Mesendoderm (in vitro differentiated cells): ENCODE results near the gene CD44.

Experiments used
- DNase-seq: peaks from one replicate; pipeline ENCODE4 v3.0.0; 2013
- H2AK5ac ChIP-seq: 2 replicates; pipeline ENCODE4 v1.6.1; 2013; ENCODE audit warnings: low read length, inconsistent platforms
- H2BK120ac ChIP-seq: 2 replicates; pipeline ENCODE4 v1.6.1; 2013; ENCODE audit warnings: low read depth, mild to moderate bottlenecking, low read length, moderate library complexity, mixed read lengths
- H2BK15ac ChIP-seq: replicated peaks from 2 replicates; pipeline ENCODE4 v1.6.1; 2013; ENCODE audit warnings: low read depth, mild to moderate bottlenecking, moderate library complexity
- H2BK5ac ChIP-seq: 2 replicates; pipeline ENCODE4 v1.6.1; 2013; ENCODE audit warnings: low read length, inconsistent platforms
- H3K18ac ChIP-seq: 2 replicates; pipeline ENCODE4 v1.6.1; 2013; ENCODE audit warnings: mild to moderate bottlenecking, low read length, mixed read lengths
- H3K23ac ChIP-seq: one replicate; pipeline ENCODE4 v1.6.1; 2013; ENCODE audit warnings: low read length
- H3K27ac ChIP-seq: 2 replicates; pipeline ENCODE4 v1.5.1; 2013; ENCODE audit warnings: low read depth, mild to moderate bottlenecking, inconsistent platforms, low read length, moderate library complexity
- H3K27me3 ChIP-seq: 2 replicates; pipeline ENCODE4 v1.6.1; 2013; ENCODE audit warnings: low read length, control low read depth, mild to moderate bottlenecking, inconsistent platforms; ENCODE audit not compliant: insufficient read depth, poor library complexity
- H3K36me3 ChIP-seq: 2 replicates; pipeline ENCODE4 v1.6.1; 2013; ENCODE audit warnings: low read length, inconsistent platforms; ENCODE audit not compliant: control insufficient read depth, insufficient read depth
- H3K4ac ChIP-seq: one replicate; pipeline ENCODE4 v1.6.1; 2013; ENCODE audit warnings: low read depth, mild to moderate bottlenecking, low read length, moderate library complexity
- H3K4me1 ChIP-seq: 2 replicates; pipeline ENCODE4 v1.6.1; 2013; ENCODE audit warnings: low read depth, low read length, inconsistent platforms; ENCODE audit not compliant: control insufficient read depth
- H3K4me2 ChIP-seq: 2 replicates; pipeline ENCODE4 v1.6.1; 2013; ENCODE audit warnings: low read length
- H3K4me3 ChIP-seq: 2 replicates; pipeline ENCODE4 v1.5.1; 2013; ENCODE audit warnings: mild to moderate bottlenecking, low read length
- H3K56ac ChIP-seq: one replicate; pipeline ENCODE4 v1.6.1; 2013; ENCODE audit warnings: low read length
- H3K79me1 ChIP-seq: 2 replicates; pipeline ENCODE4 v1.6.1; 2013; ENCODE audit warnings: low read length, inconsistent platforms
- H3K79me2 ChIP-seq: 2 replicates; pipeline ENCODE4 v1.6.1; 2013; ENCODE audit warnings: mild to moderate bottlenecking, low read length; ENCODE audit not compliant: control insufficient read depth, insufficient read depth
- H3K9ac ChIP-seq: 2 replicates; pipeline ENCODE4 v1.6.1; 2013; ENCODE audit warnings: low read length, inconsistent platforms
- H4K5ac ChIP-seq: one replicate; pipeline ENCODE4 v1.6.1; 2013; ENCODE audit warnings: low read length
- H4K8ac ChIP-seq: one replicate; pipeline ENCODE4 v1.6.1; 2013; ENCODE audit warnings: low read depth, mild to moderate bottlenecking, control low read depth, low read length, moderate library complexity
- WGBS: extraction: QIAGEN DNeasy Blood & Tissue Kit; methylation state at CpG from one replicate; pipeline ENCODE4 v1.1.7; 2013; ENCODE audit warnings: low lambda C conversion rate, missing lambda C conversion rate; ENCODE audit not compliant: insufficient coverage; ENCODE audit errors: extremely low coverage; 5-methylcytosine and 5-hydroxymethylcytosine counted together

Gene CD44

GRCh38 chr11:35173011-35173511 lies 34.1 kb downstream of the CD44 start:
- no peak overlapping the region for H3K4ac ChIP-seq
- no peak overlapping the region for H2BK120ac ChIP-seq
- H3K36me3 ChIP-seq: no peaks in the 10 kb centered on the region
- H3K18ac ChIP-seq: no peak overlapping the region
- no peak overlapping the region for H2BK5ac ChIP-seq
- no CpG with 5 or more reads among the region's 2 CpGs for WGBS
- H4K5ac ChIP-seq: no peak overlapping the region
- no peak overlapping the region for H3K9ac ChIP-seq
- no peak overlapping the region for H3K27ac ChIP-seq
- peaks cover 8% of the 10 kb centered on the region for H3K4me1 ChIP-seq
- H3K4me3 ChIP-seq: no peak overlapping the region
- no peaks in the 10 kb centered on the region for H3K79me2 ChIP-seq
- no peak for DNase-seq
- H3K4me2 ChIP-seq: no peak overlapping the region
- no peaks in the 10 kb centered on the region for H3K27me3 ChIP-seq
- no peak overlapping the region for H3K23ac ChIP-seq
- no peaks in the 10 kb centered on the region for H3K79me1 ChIP-seq
- H4K8ac ChIP-seq: no peak overlapping the region
- H2AK5ac ChIP-seq: no peak overlapping the region
- no peak overlapping the region for H3K56ac ChIP-seq
- no peak overlapping the region for H2BK15ac ChIP-seq

GRCh38 chr11:35173616-35174566 lies 34.9 kb downstream of the CD44 start:
- Histone ChIP-seq H3K4me3 (no peak overlapping the region), H3K27ac (no peak overlapping the region), H2AK5ac (no peak overlapping the region), H3K23ac (no peak overlapping the region), H3K18ac (no peak overlapping the region), H3K4ac (peak overlapping the region; percentile 48), H3K4me1 (peaks cover 8% of the 10 kb centered on the region), H2BK120ac (no peak overlapping the region), H3K27me3 (no peaks in the 10 kb centered on the region), H3K4me2 (no peak overlapping the region), H3K36me3 (no peaks in the 10 kb centered on the region), H4K8ac (no peak overlapping the region), H3K56ac (no peak overlapping the region), H4K5ac (no peak overlapping the region), H3K79me2 (no peaks in the 10 kb centered on the region), H2BK5ac (no peak overlapping the region), H2BK15ac (no peak overlapping the region), H3K9ac (no peak overlapping the region), H3K79me1 (no peaks in the 10 kb centered on the region)
- no peak for DNase-seq
- no CpG with 5 or more reads among the region's 3 CpGs for WGBS

GRCh38 chr11:35174666-35175065 lies 35.7 kb downstream of the CD44 start:
- H3K79me1 ChIP-seq: no peaks in the 10 kb centered on the region
- H3K56ac ChIP-seq: no peak overlapping the region
- H3K4me2 ChIP-seq: no peak overlapping the region
- H3K4ac ChIP-seq: no peak overlapping the region
- H4K8ac ChIP-seq: no peak overlapping the region
- H4K5ac ChIP-seq: no peak overlapping the region
- H2BK120ac ChIP-seq: no peak overlapping the region
- H3K79me2 ChIP-seq: no peaks in the 10 kb centered on the region
- WGBS: no CpG with 5 or more reads among the region's 3 CpGs
- no peak overlapping the region for H3K27ac ChIP-seq
- H3K18ac ChIP-seq: no peak overlapping the region
- H2BK15ac ChIP-seq: no peak overlapping the region
- peaks cover 8% of the 10 kb centered on the region for H3K4me1 ChIP-seq
- H3K36me3 ChIP-seq: no peaks in the 10 kb centered on the region
- no peaks in the 10 kb centered on the region for H3K27me3 ChIP-seq
- no peak overlapping the region for H3K4me3 ChIP-seq
- H3K9ac ChIP-seq: no peak overlapping the region
- H2BK5ac ChIP-seq: no peak overlapping the region
- no peak overlapping the region for H3K23ac ChIP-seq
- no peak overlapping the region for H2AK5ac ChIP-seq
- no peak for DNase-seq

GRCh38 chr11:35177370-35177769 lies 38.4 kb downstream of the CD44 start:
- Histone ChIP-seq H3K56ac (no peak overlapping the region), H2BK15ac (no peak overlapping the region), H3K9ac (no peak overlapping the region), H2BK5ac (no peak overlapping the region), H4K5ac (no peak overlapping the region), H2AK5ac (no peak overlapping the region), H3K4ac (no peak overlapping the region), H3K79me1 (no peaks in the 10 kb centered on the region), H3K18ac (no peak overlapping the region), H3K4me3 (no peak overlapping the region), H3K79me2 (no peaks in the 10 kb centered on the region), H2BK120ac (no peak overlapping the region), H3K27ac (no peak overlapping the region), H4K8ac (no peak overlapping the region), H3K4me2 (no peak overlapping the region), H3K27me3 (no peaks in the 10 kb centered on the region), H3K4me1 (peaks cover 8% of the 10 kb centered on the region), H3K23ac (no peak overlapping the region), H3K36me3 (no peaks in the 10 kb centered on the region)
- DNase-seq: no peak
- WGBS: no CpG with 5 or more reads among the region's 5 CpGs

- Histone ChIP-seq H2BK120ac (no peak overlapping the region), H3K79me1 (no peaks in the 10 kb centered on the region), H3K36me3 (no peaks in the 10 kb centered on the region), H3K56ac (no peak overlapping the region), H3K4me3 (no peak overlapping the region), H2AK5ac (no peak overlapping the region), H3K9ac (no peak overlapping the region), H3K4ac (no peak overlapping the region), H3K79me2 (no peaks in the 10 kb centered on the region), H2BK15ac (no peak overlapping the region), H3K4me2 (no peak overlapping the region), H4K8ac (no peak overlapping the region), H3K27me3 (no peaks in the 10 kb centered on the region), H4K5ac (no peak overlapping the region), H3K27ac (no peak overlapping the region), H3K4me1 (peaks cover 6% of the 10 kb centered on the region), H3K18ac (no peak overlapping the region), H2BK5ac (no peak overlapping the region), H3K23ac (no peak overlapping the region)
- no peak for DNase-seq
- WGBS: no CpG with 5 or more reads among the region's 3 CpGs
These were observed 39.3 kb downstream of the CD44 start for GRCh38 chr11:35178067-35178805.
